HEK293 (cell line): ENCODE measurements around the gene CHRDL1.

Experiments
- ZNF555 ChIP-seq: fragments of 450-650 bp; formaldehyde crosslinking; conservative IDR thresholded peaks from 2 replicates; pipeline ENCODE4 v1.5.1; 2017; ENCODE audit warnings: missing biosample characterization, mild to moderate bottlenecking, missing genetic modification characterization, inconsistent platforms
- ZNF623 ChIP-seq: fragments of 450-650 bp; formaldehyde crosslinking; IDR thresholded peaks from 2 replicates; pipeline ENCODE4 v1.5.1; 2016; ENCODE audit warnings: missing biosample characterization, missing genetic modification characterization
- ZNF704 ChIP-seq: fragments of 450-650 bp; formaldehyde crosslinking; IDR thresholded peaks from 2 replicates; pipeline ENCODE4 v1.5.1; 2016; ENCODE audit warnings: missing biosample characterization, missing genetic modification characterization
- ZSCAN23 ChIP-seq: fragments of 450-650 bp; formaldehyde crosslinking; IDR thresholded peaks from 2 replicates; pipeline ENCODE4 v1.5.1; 2016; ENCODE audit warnings: missing biosample characterization, missing genetic modification characterization

- no peak for TF ChIP-seq ZNF623 (tag by site-specific recombination)
- no peak for TF ChIP-seq ZNF555 (tag by site-specific recombination)
- TF ChIP-seq ZNF704 (tag by site-specific recombination) = no peak
- TF ChIP-seq ZSCAN23 (tag by site-specific recombination) = no peak
These were observed 96.9 kb downstream of the CHRDL1 start for GRCh38 chrX:110698696-110699095.
